T-helper 17 cell (primary cell): ENCODE results near the gene ATG16L1. TPM values are rescaled to one million over a fixed set of nuclear protein-coding genes. Genes with fewer than 3 reads are reported as not detected.

Source experiments
- ATAC-seq: fragments of 150-1000 bp; cut with Tn5 transposase; 2 replicates; pipeline ENCODE4 v1.10.0; 2021; ENCODE audit warnings: mild to moderate bottlenecking, moderate library complexity
- DNase-seq, 3 donors: peaks; one replicate each; pipeline versions ENCODE4 v3.0.0 to v3.0.0-alpha.2; 2020 to 2021
- H3K9me3 ChIP-seq: one replicate; pipeline ENCODE4 v1.7.0; 2013; ENCODE audit warnings: low read length, mild to moderate bottlenecking; ENCODE audit not compliant: control insufficient read depth, poor library complexity, severe bottlenecking
- H3K27ac Mint-ChIP-seq: one replicate; pipeline ENCODE4 v1.8.0; 2022; ENCODE audit warnings: mild to moderate bottlenecking, moderate library complexity, mixed read lengths
- H3K27me3 Mint-ChIP-seq: one replicate; pipeline ENCODE4 v1.8.0; 2022; ENCODE audit warnings: mixed read lengths
- H3K36me3 Mint-ChIP-seq: one replicate; pipeline ENCODE4 v1.8.0; 2022; ENCODE audit warnings: low read depth, mixed read lengths
- H3K4me1 Mint-ChIP-seq: one replicate; pipeline ENCODE4 v1.8.0; 2022; ENCODE audit warnings: mild to moderate bottlenecking, mixed read lengths
- H3K4me3 Mint-ChIP-seq: one replicate; pipeline ENCODE4 v1.8.0; 2022; ENCODE audit warnings: mild to moderate bottlenecking, moderate library complexity, mixed read lengths
- total RNA-seq, 4 donors: library from RNA in 2 of 4; stranded (reverse) in 2 of 4; gene quantifications; one replicate each; pipeline ENCODE4 v1.2.3 and lab custom pipeline; 2022 to 2026

ATG16L1 gene
- total RNA-seq, 2 donors from 2014 or later, result 87.3 to 115 TPM

- no peaks in the 10 kb centered on the region for H3K27me3 Mint-ChIP-seq
- H3K36me3 Mint-ChIP-seq, result peaks cover 3% of the 10 kb centered on the region
- no peak for ATAC-seq
- DNase-seq, result no peak
- no peaks in the 10 kb centered on the region for H3K9me3 ChIP-seq
- H3K27ac Mint-ChIP-seq, result no peak overlapping the region
- H3K4me1 Mint-ChIP-seq, result peaks cover 42% of the 10 kb centered on the region
- H3K4me3 Mint-ChIP-seq, result no peak overlapping the region
These were observed 15.5 kb upstream of the ATG16L1 start for GRCh38 chr2:233235977-233236376.

- Mint-ChIP-seq H3K27me3 (no peaks in the 10 kb centered on the region), H3K4me3 (no peak overlapping the region)
These were observed 14.5 kb upstream of the ATG16L1 start for GRCh38 chr2:233236820-233237589.

DNA sequence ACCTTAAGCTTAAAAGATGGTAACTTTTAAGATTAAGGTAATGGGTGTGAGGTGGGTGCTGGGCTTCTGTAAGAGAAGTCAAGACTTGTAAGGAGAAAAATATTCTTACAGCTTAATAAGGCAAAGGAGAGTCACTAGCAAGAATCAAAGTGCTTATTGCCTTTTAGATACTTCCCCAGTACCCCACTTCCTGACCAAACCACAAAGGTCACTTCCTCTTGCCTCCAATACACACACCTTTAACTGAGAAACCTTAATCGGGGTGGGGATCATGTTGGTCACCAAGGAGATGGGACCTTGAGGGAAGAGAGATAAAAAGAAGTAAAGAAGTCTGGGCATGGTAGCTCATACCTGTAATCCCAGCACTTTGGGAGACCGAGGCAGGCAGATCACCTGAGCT, 10.6 kb upstream of the ATG16L1 start:
- no peaks in the 10 kb centered on the region for H3K27me3 Mint-ChIP-seq
- H3K27ac Mint-ChIP-seq, result peak overlapping the region; percentile 91
- peak overlapping the region; percentile 77 for H3K4me3 Mint-ChIP-seq
- peak; percentile 74 for ATAC-seq
- peaks cover 42% of the 10 kb centered on the region for H3K4me1 Mint-ChIP-seq
- no peaks in the 10 kb centered on the region for H3K9me3 ChIP-seq
- H3K36me3 Mint-ChIP-seq, result peaks cover 3% of the 10 kb centered on the region
- DNase-seq, result no peak

More at GRCh38 chr2:233236820-233237589, 14.5 kb upstream of the ATG16L1 start:
- H3K9me3 ChIP-seq, result no peaks in the 10 kb centered on the region
- DNase-seq (no peak), ATAC-seq (no peak)
- Mint-ChIP-seq H3K36me3 (peaks cover 3% of the 10 kb centered on the region), H3K27ac (peak overlapping the region; percentile 24), H3K4me1 (peaks cover 45% of the 10 kb centered on the region)

- H3K27ac Mint-ChIP-seq, result peak overlapping the region; percentile 91
- H3K36me3 Mint-ChIP-seq, result peaks cover 3% of the 10 kb centered on the region
- H3K4me3 Mint-ChIP-seq, result peak overlapping the region; percentile 77
- peaks cover 44% of the 10 kb centered on the region for H3K4me1 Mint-ChIP-seq
- DNase-seq (no peak), ATAC-seq (no peak)
- no peaks in the 10 kb centered on the region for H3K27me3 Mint-ChIP-seq
- H3K9me3 ChIP-seq, result no peaks in the 10 kb centered on the region
These were observed 9.7 kb upstream of the ATG16L1 start for GRCh38 chr2:233241803-233242202.

DNA sequence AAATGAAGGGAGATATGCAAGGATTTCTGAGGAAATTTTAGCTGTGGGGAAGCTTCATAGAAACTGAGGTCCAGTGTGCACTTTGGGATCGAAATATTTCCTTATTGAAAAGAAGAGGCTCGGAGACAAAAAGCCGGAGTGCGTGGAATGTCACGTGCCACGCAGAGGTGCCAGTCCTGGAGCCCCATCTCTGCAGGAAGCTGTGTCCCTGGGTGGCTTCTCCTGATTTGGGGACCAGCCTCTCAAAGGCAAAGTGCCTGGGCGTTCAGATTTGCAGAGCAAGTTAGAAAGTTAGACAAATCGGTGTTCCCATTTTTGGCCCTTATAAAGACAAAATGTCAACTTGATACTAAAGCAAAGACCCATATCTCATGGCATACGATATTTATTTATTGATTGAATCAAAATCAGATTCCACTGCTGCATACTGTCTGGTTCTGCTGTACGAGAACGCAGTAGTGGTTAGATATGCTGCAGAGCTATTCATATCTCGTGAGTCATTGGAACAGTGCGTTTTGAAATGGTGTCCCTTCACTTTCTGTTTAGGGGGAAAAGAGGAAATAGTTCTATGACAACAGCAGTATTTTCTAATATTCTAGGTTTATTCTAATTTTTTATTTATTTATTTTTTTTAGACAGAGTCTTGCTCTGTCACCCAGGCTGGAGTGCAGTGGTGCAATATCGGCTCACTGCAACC, 9.1 kb upstream of the ATG16L1 start:
- H3K9me3 ChIP-seq, result no peaks in the 10 kb centered on the region
- DNase-seq (no peak), ATAC-seq (peak; percentile 32)
- Mint-ChIP-seq H3K36me3 (no peaks in the 10 kb centered on the region), H3K27ac (peak overlapping the region; percentile 91), H3K4me1 (peaks cover 44% of the 10 kb centered on the region), H3K27me3 (no peaks in the 10 kb centered on the region), H3K4me3 (no peak overlapping the region)

DNA sequence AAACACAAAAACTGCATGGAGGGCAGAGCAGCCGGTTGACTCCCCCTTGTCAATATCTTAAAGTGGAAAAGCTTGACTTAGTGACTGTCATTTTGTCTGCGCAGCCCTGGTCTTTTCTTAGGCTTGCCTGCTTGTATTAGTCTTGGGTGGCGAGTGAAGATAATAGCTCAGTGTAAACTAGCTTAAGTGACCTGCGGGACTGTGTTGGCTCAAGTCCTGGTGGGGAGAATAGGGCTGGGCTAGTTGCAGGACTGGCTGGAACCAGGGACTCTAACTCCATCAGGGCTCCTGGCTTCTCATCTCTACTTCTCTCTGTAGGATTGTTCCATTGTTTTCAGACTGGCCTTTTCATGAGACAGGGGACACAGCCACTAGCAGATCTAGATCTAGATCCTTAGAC, 8.1 kb upstream of the ATG16L1 start:
- no peaks in the 10 kb centered on the region for H3K9me3 ChIP-seq
- no peak overlapping the region for H3K27ac Mint-ChIP-seq
- no peaks in the 10 kb centered on the region for H3K36me3 Mint-ChIP-seq
- H3K4me1 Mint-ChIP-seq, result peaks cover 44% of the 10 kb centered on the region
- DNase-seq (no peak), ATAC-seq (no peak)
- H3K27me3 Mint-ChIP-seq, result no peaks in the 10 kb centered on the region
- no peak overlapping the region for H3K4me3 Mint-ChIP-seq

DNA sequence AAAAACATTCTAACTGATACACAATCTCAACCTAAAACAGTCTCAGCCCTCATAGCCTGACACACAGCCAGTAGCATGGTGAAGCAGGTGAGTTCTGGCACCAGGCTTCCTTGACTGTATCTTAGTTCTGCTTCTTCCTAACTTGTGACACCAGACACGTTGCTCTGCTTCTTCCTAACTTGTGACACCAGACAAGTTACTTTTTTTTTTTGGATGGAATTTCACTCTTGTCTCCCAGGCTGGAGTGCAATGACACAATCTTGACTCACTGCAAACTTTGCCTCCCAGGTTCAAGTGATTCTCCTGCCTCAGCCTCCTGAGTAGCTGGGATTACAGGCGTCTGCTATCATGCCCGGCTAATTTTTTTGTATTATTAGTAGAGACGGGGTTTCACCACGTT, 6.7 kb upstream of the ATG16L1 start:
- ATAC-seq, result no peak
- Mint-ChIP-seq H3K4me1 (peaks cover 40% of the 10 kb centered on the region), H3K4me3 (no peak overlapping the region), H3K27me3 (no peaks in the 10 kb centered on the region), H3K27ac (no peak overlapping the region), H3K36me3 (peaks cover 2% of the 10 kb centered on the region)
- no peak for DNase-seq
- no peaks in the 10 kb centered on the region for H3K9me3 ChIP-seq

GRCh38 chr2:233245406-233245805, 6.1 kb upstream of the ATG16L1 start:
- Mint-ChIP-seq H3K27ac (no peak overlapping the region), H3K27me3 (no peaks in the 10 kb centered on the region), H3K36me3 (peaks cover 2% of the 10 kb centered on the region), H3K4me3 (no peak overlapping the region), H3K4me1 (peaks cover 40% of the 10 kb centered on the region)
- no peaks in the 10 kb centered on the region for H3K9me3 ChIP-seq
- DNase-seq (no peak), ATAC-seq (no peak)

DNA sequence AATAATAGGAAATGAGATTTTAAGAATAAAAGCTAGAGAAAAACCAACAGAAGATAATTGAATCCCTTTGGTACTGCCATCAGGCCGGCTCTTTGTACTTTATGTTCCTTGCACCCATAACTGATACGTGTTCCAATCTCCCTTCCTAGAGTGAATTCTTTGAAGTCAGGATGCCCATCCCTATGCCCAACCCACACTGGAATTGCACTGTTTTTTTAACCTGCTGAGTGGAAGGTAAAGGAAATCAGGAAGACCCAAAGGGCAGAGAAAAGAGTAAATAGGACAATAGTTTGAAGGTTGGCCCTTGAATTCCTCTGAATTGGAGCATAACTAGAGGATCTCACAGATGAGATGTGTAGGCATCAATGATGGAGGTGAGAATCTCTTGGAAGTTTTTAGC, 4.4 kb upstream of the ATG16L1 start:
- peaks cover 2% of the 10 kb centered on the region for H3K36me3 Mint-ChIP-seq
- H3K4me3 Mint-ChIP-seq, result peak overlapping the region; percentile 21
- peaks cover 37% of the 10 kb centered on the region for H3K4me1 Mint-ChIP-seq
- no peak for DNase-seq
- H3K27me3 Mint-ChIP-seq, result no peaks in the 10 kb centered on the region
- H3K9me3 ChIP-seq, result no peaks in the 10 kb centered on the region
- H3K27ac Mint-ChIP-seq, result peak overlapping the region; percentile 95
- ATAC-seq, result no peak

DNA sequence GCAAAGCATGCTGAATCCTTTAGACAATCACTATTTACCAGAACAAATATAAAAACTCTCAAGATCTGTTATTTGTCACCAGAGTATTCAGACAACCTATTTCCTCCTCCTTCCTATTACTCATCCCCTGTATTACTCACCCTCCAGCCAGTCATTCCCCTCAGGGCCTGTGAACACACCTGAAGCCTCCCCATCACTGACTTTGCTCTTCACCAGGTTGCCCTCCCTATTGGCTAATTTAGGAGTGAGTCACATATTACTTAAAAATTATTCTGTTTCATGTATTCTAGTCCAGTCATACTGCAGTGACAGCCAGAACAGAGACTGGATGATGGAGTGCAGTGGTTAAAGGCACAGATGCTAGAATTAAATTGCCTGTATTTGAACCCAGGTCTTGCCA, 3.7 kb upstream of the ATG16L1 start:
- H3K36me3 Mint-ChIP-seq, result peaks cover 2% of the 10 kb centered on the region
- H3K4me3 Mint-ChIP-seq, result peak overlapping the region; percentile 39
- H3K27me3 Mint-ChIP-seq, result no peaks in the 10 kb centered on the region
- peak overlapping the region; percentile 95 for H3K27ac Mint-ChIP-seq
- peak in 2 of 3 donors; percentile 13 to 46 for DNase-seq
- no peaks in the 10 kb centered on the region for H3K9me3 ChIP-seq
- peaks cover 36% of the 10 kb centered on the region for H3K4me1 Mint-ChIP-seq
- ATAC-seq, result peak; percentile 25

- no peak for DNase-seq
- Mint-ChIP-seq H3K27ac (peak overlapping the region; percentile 95), H3K4me1 (peaks cover 45% of the 10 kb centered on the region), H3K36me3 (peaks cover 2% of the 10 kb centered on the region), H3K4me3 (peak overlapping the region; percentile 31), H3K27me3 (no peaks in the 10 kb centered on the region)
- no peaks in the 10 kb centered on the region for H3K9me3 ChIP-seq
- ATAC-seq, result no peak
These were observed 2.5 kb upstream of the ATG16L1 start for GRCh38 chr2:233248999-233249398.

DNA sequence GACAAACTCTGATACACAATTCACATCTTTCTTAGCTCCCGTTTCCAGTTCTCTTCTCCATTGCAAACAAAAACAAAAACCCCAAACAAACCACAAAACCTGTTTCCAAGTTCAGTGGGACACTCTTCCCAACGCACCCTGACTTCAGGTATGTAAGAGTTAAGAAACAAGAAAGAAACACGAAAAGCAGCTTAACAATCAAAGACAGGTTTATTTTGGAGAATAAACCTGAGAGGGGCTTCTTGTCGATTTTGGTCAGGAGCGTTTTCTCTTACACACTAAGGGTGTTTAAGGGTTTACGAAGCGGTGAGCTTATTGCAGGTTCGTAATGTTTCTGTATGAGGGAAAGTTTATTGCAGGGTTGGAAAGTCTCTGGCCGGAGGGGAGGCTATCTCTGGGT, 905 bp upstream of the ATG16L1 start:
- Mint-ChIP-seq H3K27me3 (no peaks in the 10 kb centered on the region), H3K4me1 (peaks cover 55% of the 10 kb centered on the region), H3K27ac (peak overlapping the region; percentile 92), H3K36me3 (peaks cover 6% of the 10 kb centered on the region), H3K4me3 (peak overlapping the region; percentile 91)
- no peaks in the 10 kb centered on the region for H3K9me3 ChIP-seq
- ATAC-seq, result no peak
- DNase-seq, result no peak

DNA sequence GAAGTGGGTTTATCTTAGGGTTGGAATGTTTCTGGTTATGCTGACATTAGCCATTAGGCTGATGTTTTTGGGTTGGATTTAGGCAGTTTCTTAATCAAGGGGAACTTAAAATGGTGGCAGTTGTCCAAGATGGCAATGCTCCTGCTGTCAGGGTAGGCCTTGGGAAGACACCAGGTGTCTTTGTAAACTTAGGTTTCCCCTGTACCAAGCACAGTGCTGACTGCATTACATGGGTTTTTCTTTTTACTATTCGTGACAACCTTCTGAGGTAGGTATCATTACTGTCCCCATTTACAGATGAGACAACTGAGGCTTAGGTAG, 528 bp upstream of the ATG16L1 start:
- H3K27me3 Mint-ChIP-seq, result no peaks in the 10 kb centered on the region
- H3K36me3 Mint-ChIP-seq, result peaks cover 6% of the 10 kb centered on the region
- no peaks in the 10 kb centered on the region for H3K9me3 ChIP-seq
- DNase-seq (no peak), ATAC-seq (peak; percentile 24)
- H3K4me1 Mint-ChIP-seq, result peaks cover 58% of the 10 kb centered on the region
- peak overlapping the region; percentile 92 for H3K27ac Mint-ChIP-seq
- peak overlapping the region; percentile 91 for H3K4me3 Mint-ChIP-seq

DNA sequence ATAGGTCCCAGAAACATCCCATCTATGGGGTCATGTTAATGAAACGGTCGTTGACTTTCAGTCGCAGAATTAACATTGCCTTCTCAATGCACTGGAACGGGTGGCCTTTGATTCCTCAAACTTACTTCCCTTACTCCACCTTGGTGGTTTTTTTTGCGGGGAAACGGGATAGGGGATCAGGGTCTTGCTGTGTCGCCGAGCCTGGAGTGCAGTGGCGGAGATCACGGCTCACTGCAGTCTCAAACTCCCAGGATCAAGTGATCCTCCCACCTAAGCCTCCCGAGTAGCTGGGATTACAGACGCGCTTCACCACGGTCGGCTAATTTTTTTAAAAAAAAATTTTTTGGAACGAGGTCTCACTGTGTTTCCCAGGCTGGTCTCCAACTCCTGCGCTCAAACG, 754 bp downstream of the ATG16L1 start:
- no peak for DNase-seq
- Mint-ChIP-seq H3K4me1 (peaks cover 55% of the 10 kb centered on the region), H3K36me3 (peaks cover 6% of the 10 kb centered on the region), H3K27me3 (no peaks in the 10 kb centered on the region), H3K4me3 (peak overlapping the region; percentile 91), H3K27ac (peak overlapping the region; percentile 92)
- no peaks in the 10 kb centered on the region for H3K9me3 ChIP-seq
- no peak for ATAC-seq
